ENCODE measurements around the gene MBP.

MBP gene

GRCh38 chr18:76985156-76985950, 147.2 kb downstream of the MBP start:
- no peak for TF ChIP-seq CTCF (conservative IDR thresholded peaks at IDR 0.05; ENCODE audit: low read depth, low read length)
- H3K4me3 ChIP-seq (ENCODE audit: low read length): no peak overlapping the region
- DNase-seq (ENCODE audit: low read depth): no peak

GRCh38 chr18:76984193-76985155, 148.1 kb downstream of the MBP start:
- TF ChIP-seq CTCF (conservative IDR thresholded peaks at IDR 0.05; ENCODE audit: low read depth, low read length): no peak
- DNase-seq (ENCODE audit: low read depth): no peak
- no peak overlapping the region for H3K4me3 ChIP-seq (ENCODE audit: low read length)

- H3K4me3 ChIP-seq (ENCODE audit: low read length): no peak overlapping the region
- no peak for DNase-seq (ENCODE audit: low read depth)
- TF ChIP-seq CTCF (conservative IDR thresholded peaks at IDR 0.05; ENCODE audit: low read depth, low read length): no peak
These were observed 149.0 kb downstream of the MBP start for GRCh38 chr18:76983613-76984051.

- peak; percentile 27 for DNase-seq (ENCODE audit: low read depth)
- peak overlapping the region; percentile 15 for H3K4me3 ChIP-seq (ENCODE audit: low read length)
- peak; percentile 97 for TF ChIP-seq CTCF (conservative IDR thresholded peaks at IDR 0.05; ENCODE audit: low read depth, low read length)
These were observed 149.6 kb downstream of the MBP start for GRCh38 chr18:76982841-76983583.

- DNase-seq (ENCODE audit: low read depth): no peak
- H3K4me3 ChIP-seq (ENCODE audit: low read length): no peak overlapping the region
- no peak for TF ChIP-seq CTCF (conservative IDR thresholded peaks at IDR 0.05; ENCODE audit: low read depth, low read length)
These were observed 150.5 kb downstream of the MBP start for GRCh38 chr18:76982038-76982437.

- no peak for DNase-seq (ENCODE audit: low read depth)
- no peak overlapping the region for H3K4me3 ChIP-seq (ENCODE audit: low read length)
- TF ChIP-seq CTCF (conservative IDR thresholded peaks at IDR 0.05; ENCODE audit: low read depth, low read length): no peak
These were observed 151.1 kb downstream of the MBP start for GRCh38 chr18:76981396-76981968.
